Endothelial cell of umbilical vein (primary cell): ENCODE data around the gene FBXO3. TPM values are rescaled to one million over a fixed set of nuclear protein-coding genes. Genes with fewer than 3 reads are reported as not detected.

Experiments used
- BruUV-seq: library from RNA; stranded (reverse); fragments of 400-500 nt; replicated peaks from 2 replicates; lab custom pipeline; 2021; lab: Mats Ljungman, UMichigan
- CTCF ChIA-PET: fragments of 300-600, 350-600 bp; sonication (Branson Sonifier 250); formaldehyde crosslinking; loops from one replicate; lab custom pipeline; 2021; ENCODE audit warnings: antibody characterized with exemption, inconsistent platforms; lab: Charles Lee
- POLR2A ChIA-PET: fragments of 300-600, 350-600 bp; sonication (Branson Sonifier 250); formaldehyde crosslinking; loops from one replicate; lab custom pipeline; 2021; ENCODE audit warnings: antibody characterized with exemption, inconsistent platforms; lab: Charles Lee
- DNase-seq: peaks from one replicate; pipeline ENCODE4 v3.0.0-alpha.2; 2011; ENCODE audit warnings: low read depth, low spot score
- FAIRE-seq: peaks from 2 replicates; lab custom pipeline; 2011; peaks lifted over from hg19 to GRCh38; lab: Jason Lieb, UNC
- H2AFZ ChIP-seq: 2 replicates; pipeline ENCODE4 v1.6.0; 2012; ENCODE audit warnings: low read depth, low read length, control low read depth, inconsistent platforms
- H3K27ac ChIP-seq: 2 replicates; pipeline ENCODE4 v1.5.1; 2011; ENCODE audit warnings: low read depth, mild to moderate bottlenecking, control low read depth, low read length, moderate library complexity; ENCODE audit not compliant: insufficient read depth
- H3K27me3 ChIP-seq, 2 experiments: 2 replicates each; pipeline versions ENCODE4 v1.6.0 to v1.6.1; 2011; ENCODE audit warnings: low read length in 2 of 2, mixed read lengths in 1 of 2; ENCODE audit not compliant: control insufficient read depth in 2 of 2, insufficient read depth in 2 of 2
- H3K36me3 ChIP-seq, 2 experiments: 2 replicates in 1 of 2; 3 replicates in 1 of 2; pipeline ENCODE4 v1.5.1; 2011; ENCODE audit warnings: low read length in 2 of 2, mild to moderate bottlenecking in 1 of 2, moderate library complexity in 1 of 2; ENCODE audit not compliant: control insufficient read depth in 2 of 2, insufficient read depth in 2 of 2; ENCODE audit errors: extremely low read depth in 1 of 2
- H3K4me1 ChIP-seq: 3 replicates; pipeline ENCODE4 v1.5.1; 2011; ENCODE audit warnings: mild to moderate bottlenecking, low read length; ENCODE audit not compliant: control insufficient read depth, insufficient read depth; ENCODE audit errors: extremely low read depth
- H3K4me2 ChIP-seq: 2 replicates; pipeline ENCODE4 v1.6.1; 2011; ENCODE audit warnings: low read length, control low read depth, mixed read lengths; ENCODE audit not compliant: insufficient read depth
- H3K4me3 ChIP-seq, 3 experiments: fragments of 200-600 bp in 1 of 3; sonication (generic), shearing (Covaris generic) in 1 of 3; replicated peaks in 1 of 3; 2 replicates each; pipeline ENCODE4 v1.5.1; 2011 to 2016; ENCODE audit warnings: control low read depth in 3 of 3, low read length in 3 of 3, mild to moderate bottlenecking in 2 of 3, inconsistent platforms in 1 of 3, low read depth in 1 of 3, moderate library complexity in 1 of 3; ENCODE audit not compliant: insufficient read depth in 1 of 3
- H3K79me2 ChIP-seq: 2 replicates; pipeline ENCODE4 v1.6.0; 2012; ENCODE audit warnings: low read length, inconsistent platforms; ENCODE audit not compliant: control insufficient read depth, insufficient read depth
- H3K9ac ChIP-seq: replicated peaks from 2 replicates; pipeline ENCODE3; 2011; ENCODE audit warnings: low read length, control low read depth; ENCODE audit not compliant: insufficient read depth; ENCODE audit errors: extremely low read depth
- H3K9me1 ChIP-seq: replicated peaks from 3 replicates; pipeline ENCODE4 v1.6.0; 2011; ENCODE audit warnings: mild to moderate bottlenecking, low read length; ENCODE audit not compliant: control insufficient read depth, insufficient read depth; ENCODE audit errors: extremely low read depth
- H3K9me3 ChIP-seq: replicated peaks from 2 replicates; pipeline ENCODE4 v1.5.1; 2012; ENCODE audit warnings: low read length, inconsistent platforms; ENCODE audit not compliant: control insufficient read depth, insufficient read depth
- H4K20me1 ChIP-seq: replicated peaks from 2 replicates; pipeline ENCODE3; 2011; ENCODE audit warnings: mild to moderate bottlenecking, low read length; ENCODE audit not compliant: control insufficient read depth, insufficient read depth; ENCODE audit errors: extremely low read depth
- EZH2 ChIP-seq: IDR thresholded peaks from 2 replicates; pipeline ENCODE4 v1.6.1; 2012; ENCODE audit warnings: borderline replicate concordance, low read depth, mild to moderate bottlenecking, moderate library complexity, low read length, inconsistent platforms; ENCODE audit not compliant: severe bottlenecking
- FOS ChIP-seq: IDR thresholded peaks from 2 replicates; pipeline ENCODE4 v1.6.1; 2011; ENCODE audit warnings: mild to moderate bottlenecking, low read length, moderate library complexity, borderline replicate concordance; ENCODE audit not compliant: insufficient read depth
- GATA2 ChIP-seq: IDR thresholded peaks from 2 replicates; pipeline ENCODE4 v1.7.0; 2011; ENCODE audit warnings: low read depth, mild to moderate bottlenecking, moderate library complexity, mixed read lengths, low read length; ENCODE audit not compliant: insufficient read length, insufficient read depth
- JUN ChIP-seq: IDR thresholded peaks from 2 replicates; pipeline ENCODE4 v1.6.1; 2011; ENCODE audit warnings: borderline replicate concordance, low read depth; ENCODE audit not compliant: insufficient read length, insufficient read depth
- MYC ChIP-seq: IDR thresholded peaks from one replicate; pipeline ENCODE4 v1.6.1; 2011; ENCODE audit warnings: mild to moderate bottlenecking, low read depth, low read length
- POLR2A ChIP-seq: IDR thresholded peaks from 2 replicates; pipeline ENCODE4 v1.6.1; 2012; ENCODE audit warnings: low read depth, mild to moderate bottlenecking, control low read depth, low read length
- POLR2AphosphoS5 ChIP-seq: IDR thresholded peaks from 2 replicates; pipeline ENCODE4 v1.6.1; 2012; ENCODE audit warnings: low read depth, mild to moderate bottlenecking, control low read depth, low read length, moderate library complexity; ENCODE audit not compliant: insufficient read depth
- dilution Hi-C: fragments of 300-500 bp; cut with MboI; formaldehyde crosslinking; loops from one replicate; pipeline ENCODE4 v1.15.0; 2019; ENCODE audit warnings: low sequenced_read_pairs; ENCODE audit not compliant: extremely low pct_ligation_motif_present
- intact Hi-C: fragments of 100-400 bp; cut with micrococcal nuclease; formaldehyde crosslinking; loops from one replicate; pipeline ENCODE4 v1.10.0; 2022
- polyA plus RNA-seq, 4 experiments: library from polyadenylated mRNA; depleted of rRNA in 3 of 4; stranded (reverse) in 3 of 4; unstranded in 1 of 4; fragments of >200 nt; gene quantifications; 2 replicates each; pipeline versions ENCODE4 v1.2.1 to v1.2.3, GENCODE V29; 2011 to 2012; ENCODE audit warnings: missing spikeins in 1 of 4
- total RNA-seq: library from RNA; stranded (reverse); gene quantifications from 2 replicates; pipeline ENCODE4 v1.2.3, GENCODE V29; 2021
- TF ChIP-seq, protein P1 (sequence below): IDR thresholded peaks from 2 replicates; pipeline ENCODE4 v1.6.1; 2011; ENCODE audit not compliant: insufficient read depth, insufficient read length
- TF ChIP-seq, protein P2 (sequence below), 2 donors: IDR thresholded peaks; 1 replicate in 1 of 2; 2 replicates in 1 of 2; pipeline ENCODE4 v1.5.1; 2011; ENCODE audit warnings: low read length in 2 of 2, mild to moderate bottlenecking in 2 of 2, moderate library complexity in 2 of 2, control low read depth in 1 of 2, inconsistent platforms in 1 of 2, low read depth in 1 of 2; ENCODE audit not compliant: insufficient read depth in 1 of 2; ENCODE audit errors: extremely low read depth in 1 of 2

The FBXO3 gene
- total and polyA plus RNA-seq, 2 donors (not counting 3 experiments of a cell fraction or from before 2014, with no cell fraction given): 18.0 to 23.1 TPM

DNA sequence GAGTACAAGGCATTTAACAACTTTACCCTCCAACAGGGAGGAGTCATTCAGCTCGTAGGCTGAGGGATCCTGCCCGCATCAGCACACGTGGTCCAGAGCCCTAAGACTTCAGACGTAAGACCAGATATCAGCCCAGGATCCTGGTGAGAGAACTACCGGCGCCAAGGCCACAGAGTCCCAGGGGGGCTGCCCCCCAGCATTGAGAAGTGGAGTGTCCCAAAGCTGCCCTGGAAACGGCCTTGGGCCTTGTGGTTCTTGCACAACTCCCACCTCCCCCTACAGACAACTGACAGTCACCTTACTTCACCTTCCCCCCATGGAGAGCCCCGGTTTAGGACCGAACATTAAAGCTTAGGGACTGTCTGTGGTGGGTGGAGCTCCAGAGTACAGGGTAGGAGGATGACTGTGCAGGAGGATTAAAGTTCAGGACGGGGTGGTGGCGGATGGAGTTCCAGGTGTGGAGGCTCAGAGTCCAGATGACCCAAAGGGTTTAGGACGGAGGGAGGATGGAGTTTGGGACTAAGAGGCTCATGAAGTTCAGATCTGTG lies 74.7 kb downstream of the FBXO3 start:
- Histone ChIP-seq H2AFZ (no peak overlapping the region), H3K9me1 (no peaks in the 10 kb centered on the region), H3K9ac (no peak overlapping the region), H4K20me1 (no peaks in the 10 kb centered on the region), H3K4me2 (no peak overlapping the region), H3K27ac (peak overlapping the region; percentile 42), H3K4me3 (no peak overlapping the region), H3K79me2 (no peaks in the 10 kb centered on the region), H3K36me3 (no peaks in the 10 kb centered on the region), H3K27me3 (no peaks in the 10 kb centered on the region), H3K4me1 (peaks cover 51% of the 10 kb centered on the region), H3K9me3 (no peaks in the 10 kb centered on the region)
- TF ChIP-seq, protein P1, sequence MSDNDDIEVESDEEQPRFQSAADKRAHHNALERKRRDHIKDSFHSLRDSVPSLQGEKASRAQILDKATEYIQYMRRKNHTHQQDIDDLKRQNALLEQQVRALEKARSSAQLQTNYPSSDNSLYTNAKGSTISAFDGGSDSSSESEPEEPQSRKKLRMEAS: no peak
- no peak for TF ChIP-seq FOS
- no peak for TF ChIP-seq POLR2AphosphoS5
- no peak for TF ChIP-seq JUN
- no peak for TF ChIP-seq EZH2
- dilution Hi-C loops: no loop called here
- no peak for FAIRE-seq
- DNase-seq: no peak
- TSS peak; percentile 9 for BruUV-seq
- CTCF ChIA-PET: interaction anchor here (4.4 to 6.0 kb wide), 2 partner anchors 9 to 43 kb away, joined by 64 to 68 read pairs; no protein-coding TSS in a partner anchor
- POLR2A ChIA-PET: interaction anchor here (4.4 kb wide), 1 partner anchor 9 kb away, joined by 73 read pairs; no protein-coding TSS in a partner anchor
- intact Hi-C loops: loop anchor here (2.0 to 5.0 kb wide), 4 partner anchors 35 to 807 kb away; partner anchors contain the start of genes CAPRIN1 and QSER1

DNA sequence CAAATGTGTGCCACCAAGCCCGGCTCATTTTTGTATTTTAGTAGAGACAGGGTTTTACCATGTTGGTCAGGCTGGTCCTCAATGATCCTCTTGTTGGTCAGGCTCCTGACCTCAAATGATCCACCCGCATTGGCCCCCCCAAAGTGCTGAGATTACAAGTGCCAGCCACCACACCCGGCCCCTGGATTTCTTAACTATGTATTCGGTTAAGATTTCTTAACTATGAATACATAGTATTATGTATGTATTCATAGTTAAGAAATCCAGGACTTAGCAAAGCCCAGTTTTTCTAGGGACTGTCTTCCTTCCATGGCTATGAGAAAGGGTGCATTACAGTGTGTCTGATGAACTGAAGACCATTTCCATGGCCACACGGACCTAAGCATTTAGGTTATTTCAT lies 75.4 kb downstream of the FBXO3 start:
- dilution Hi-C loops: no loop called here
- Histone ChIP-seq H3K4me1 (peaks cover 51% of the 10 kb centered on the region), H3K4me2 (no peak overlapping the region), H3K9me1 (no peaks in the 10 kb centered on the region), H3K27ac (no peak overlapping the region), H3K9ac (no peak overlapping the region), H3K79me2 (no peaks in the 10 kb centered on the region), H3K4me3 (no peak overlapping the region), H2AFZ (no peak overlapping the region), H3K9me3 (no peaks in the 10 kb centered on the region), H4K20me1 (no peaks in the 10 kb centered on the region), H3K36me3 (no peaks in the 10 kb centered on the region), H3K27me3 (no peaks in the 10 kb centered on the region)
- FAIRE-seq (no peak), DNase-seq (no peak)
- no peak for TF ChIP-seq POLR2A
- TF ChIP-seq EZH2: no peak
- TF ChIP-seq, protein P1: no peak
- no peak for TF ChIP-seq FOS
- TF ChIP-seq MYC: no peak
- no peak for TF ChIP-seq POLR2AphosphoS5
- no peak for TF ChIP-seq JUN
- TF ChIP-seq GATA2: no peak
- TF ChIP-seq, protein P2, sequence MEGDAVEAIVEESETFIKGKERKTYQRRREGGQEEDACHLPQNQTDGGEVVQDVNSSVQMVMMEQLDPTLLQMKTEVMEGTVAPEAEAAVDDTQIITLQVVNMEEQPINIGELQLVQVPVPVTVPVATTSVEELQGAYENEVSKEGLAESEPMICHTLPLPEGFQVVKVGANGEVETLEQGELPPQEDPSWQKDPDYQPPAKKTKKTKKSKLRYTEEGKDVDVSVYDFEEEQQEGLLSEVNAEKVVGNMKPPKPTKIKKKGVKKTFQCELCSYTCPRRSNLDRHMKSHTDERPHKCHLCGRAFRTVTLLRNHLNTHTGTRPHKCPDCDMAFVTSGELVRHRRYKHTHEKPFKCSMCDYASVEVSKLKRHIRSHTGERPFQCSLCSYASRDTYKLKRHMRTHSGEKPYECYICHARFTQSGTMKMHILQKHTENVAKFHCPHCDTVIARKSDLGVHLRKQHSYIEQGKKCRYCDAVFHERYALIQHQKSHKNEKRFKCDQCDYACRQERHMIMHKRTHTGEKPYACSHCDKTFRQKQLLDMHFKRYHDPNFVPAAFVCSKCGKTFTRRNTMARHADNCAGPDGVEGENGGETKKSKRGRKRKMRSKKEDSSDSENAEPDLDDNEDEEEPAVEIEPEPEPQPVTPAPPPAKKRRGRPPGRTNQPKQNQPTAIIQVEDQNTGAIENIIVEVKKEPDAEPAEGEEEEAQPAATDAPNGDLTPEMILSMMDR (IDR thresholded peaks at IDR 0.05; ENCODE audit: extremely low read depth in 1 of 2, insufficient read depth in 1 of 2, low read depth in 1 of 2, low read length in 2 of 2): no peak
- CTCF ChIA-PET: interaction anchor here (4.4 kb wide), 1 partner anchor 44 kb away, joined by 68 read pairs; no protein-coding TSS in a partner anchor
- intact Hi-C loops: no loop called here
- BruUV-seq: no TSS peak
- POLR2A ChIA-PET: no interaction called here
